Natural killer cell treated with Interleukin-12 subunit alpha and Interleukin-12 subunit beta and Interleukin-15 and Interleukin-18, amount 100 ng/mL, for 72 hours (primary cell): ENCODE measurements around the gene TMC2. TPM values are rescaled to one million over a fixed set of nuclear protein-coding genes. Genes with fewer than 3 reads are reported as not detected.

Source experiments
- ATAC-seq, 2 donors: fragments of 150-1000 bp; cut with Tn5 transposase in 1 of 2; sonication (Bioruptor Pico), chemical (Tn5 transposase) in 1 of 2; 2 replicates each; pipeline ENCODE4 v1.10.0; 2021
- DNase-seq: peaks from one replicate; pipeline ENCODE4 v3.0.0; 2022; ENCODE audit warnings: low spot score
- H3K27ac Mint-ChIP-seq, 2 donors: 1 replicate in 1 of 2; 2 replicates in 1 of 2; pipeline ENCODE4 v1.8.0; 2022; ENCODE audit warnings: mixed read lengths in 2 of 2, mild to moderate bottlenecking in 1 of 2, moderate library complexity in 1 of 2
- H3K27me3 Mint-ChIP-seq, 2 donors: 1 replicate in 1 of 2; 2 replicates in 1 of 2; pipeline ENCODE4 v1.8.0; 2022; ENCODE audit warnings: mixed read lengths in 2 of 2
- H3K36me3 Mint-ChIP-seq: one replicate; pipeline ENCODE4 v1.8.0; 2022; ENCODE audit warnings: mixed read lengths
- H3K4me1 Mint-ChIP-seq, 2 donors: 1 replicate in 1 of 2; 2 replicates in 1 of 2; pipeline ENCODE4 v1.8.0; 2022; ENCODE audit warnings: low read depth in 2 of 2, mixed read lengths in 2 of 2, mild to moderate bottlenecking in 1 of 2
- H3K4me3 Mint-ChIP-seq: one replicate; pipeline ENCODE4 v1.8.0; 2022; ENCODE audit warnings: mixed read lengths
- H3K9me3 Mint-ChIP-seq: 2 replicates; pipeline ENCODE4 v1.8.0; 2022; ENCODE audit warnings: mixed read lengths
- total RNA-seq, 2 donors: library from RNA; stranded (reverse); gene quantifications; one replicate each; pipeline ENCODE4 v1.2.3, GENCODE V29; 2022

TMC2 gene
- total RNA-seq, 2 donors from 2014 or later, result not detected

GRCh38 chr20:2537101-2537500 lies 728 bp downstream of the TMC2 start:
- ATAC-seq, result no peak
- DNase-seq, result no peak
- Mint-ChIP-seq H3K27ac (no peak overlapping the region), H3K4me3 (no peak overlapping the region), H3K27me3 (peaks cover 27 to 32% of the 10 kb centered on the region in 2 donors), H3K9me3 (no peaks in the 10 kb centered on the region), H3K36me3 (no peaks in the 10 kb centered on the region), H3K4me1 (no peaks in the 10 kb centered on the region)

DNA sequence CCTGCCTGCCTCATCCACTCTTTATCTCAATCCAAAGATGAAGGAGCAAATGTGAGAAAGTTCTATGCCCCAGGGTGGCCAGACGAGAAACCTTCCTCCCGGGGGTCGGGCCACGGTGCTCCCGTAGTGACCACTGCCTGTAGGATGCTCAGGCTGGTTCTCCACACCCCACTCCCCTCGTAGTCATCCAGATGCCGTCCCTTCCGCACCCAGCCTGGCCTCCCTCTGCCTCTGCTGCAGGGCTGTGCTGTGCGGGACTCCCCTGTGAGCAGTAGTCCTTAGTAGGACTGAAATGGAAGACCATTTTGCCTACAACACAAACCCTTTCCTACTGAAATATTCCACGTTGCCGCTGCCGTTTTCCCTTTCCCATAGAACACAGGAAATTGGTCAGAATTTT lies 2.0 kb downstream of the TMC2 start:
- DNase-seq, result no peak
- Mint-ChIP-seq H3K36me3 (no peaks in the 10 kb centered on the region), H3K4me3 (no peak overlapping the region), H3K27ac (peak overlapping the region in 1 of 2 donors; percentile 24), H3K4me1 (no peaks in the 10 kb centered on the region), H3K9me3 (no peaks in the 10 kb centered on the region), H3K27me3 (peaks cover 32 to 34% of the 10 kb centered on the region in 2 donors)
- ATAC-seq, result no peak

GRCh38 chr20:2538931-2539720 lies 2.8 kb downstream of the TMC2 start:
- H3K27me3 Mint-ChIP-seq, result peaks cover 34 to 37% of the 10 kb centered on the region in 2 donors
- no peak for ATAC-seq
- H3K27ac Mint-ChIP-seq, result no peak overlapping the region

GRCh38 chr20:2541940-2542339 lies 5.6 kb downstream of the TMC2 start:
- no peak overlapping the region for H3K27ac Mint-ChIP-seq
- H3K36me3 Mint-ChIP-seq, result no peaks in the 10 kb centered on the region
- ATAC-seq (no peak), DNase-seq (no peak)
- H3K27me3 Mint-ChIP-seq, result peaks cover 46 to 60% of the 10 kb centered on the region in 2 donors
- H3K9me3 Mint-ChIP-seq, result no peaks in the 10 kb centered on the region
- H3K4me3 Mint-ChIP-seq, result no peak overlapping the region
- H3K4me1 Mint-ChIP-seq, result no peaks in the 10 kb centered on the region

More at GRCh38 chr20:2538931-2539720, 2.8 kb downstream of the TMC2 start:
- no peaks in the 10 kb centered on the region for H3K9me3 Mint-ChIP-seq
- no peak overlapping the region for H3K4me3 Mint-ChIP-seq
- H3K4me1 Mint-ChIP-seq, result no peaks in the 10 kb centered on the region
- no peaks in the 10 kb centered on the region for H3K36me3 Mint-ChIP-seq
- no peak for DNase-seq

- H3K36me3 Mint-ChIP-seq, result no peaks in the 10 kb centered on the region
- no peak for DNase-seq
- no peak overlapping the region for H3K4me3 Mint-ChIP-seq
- H3K27ac Mint-ChIP-seq, result no peak overlapping the region
- H3K9me3 Mint-ChIP-seq, result no peaks in the 10 kb centered on the region
- no peak for ATAC-seq
- no peaks in the 10 kb centered on the region for H3K4me1 Mint-ChIP-seq
- H3K27me3 Mint-ChIP-seq, result peaks cover 46 to 60% of the 10 kb centered on the region in 2 donors
Observed at GRCh38 chr20:2542361-2542760, 6.0 kb downstream of the TMC2 start.

GRCh38 chr20:2544211-2544610 lies 7.8 kb downstream of the TMC2 start:
- Mint-ChIP-seq H3K9me3 (no peaks in the 10 kb centered on the region), H3K4me3 (no peak overlapping the region), H3K4me1 (no peaks in the 10 kb centered on the region), H3K27ac (no peak overlapping the region), H3K36me3 (no peaks in the 10 kb centered on the region), H3K27me3 (peaks cover 34 to 49% of the 10 kb centered on the region in 2 donors)
- ATAC-seq (no peak), DNase-seq (no peak)

- DNase-seq (no peak), ATAC-seq (no peak)
- H3K27me3 Mint-ChIP-seq, result peaks cover 36 to 49% of the 10 kb centered on the region in 2 donors
- H3K36me3 Mint-ChIP-seq, result no peaks in the 10 kb centered on the region
- H3K9me3 Mint-ChIP-seq, result no peaks in the 10 kb centered on the region
- H3K4me3 Mint-ChIP-seq, result no peak overlapping the region
- H3K4me1 Mint-ChIP-seq, result no peaks in the 10 kb centered on the region
- no peak overlapping the region for H3K27ac Mint-ChIP-seq
Observed at GRCh38 chr20:2545594-2545993, 9.2 kb downstream of the TMC2 start.

GRCh38 chr20:2557873-2558580 lies 21.7 kb downstream of the TMC2 start:
- peak overlapping the region; percentile 22 for H3K4me3 Mint-ChIP-seq
- ATAC-seq (no peak), DNase-seq (no peak)
- no peaks in the 10 kb centered on the region for H3K4me1 Mint-ChIP-seq
- no peaks in the 10 kb centered on the region for H3K36me3 Mint-ChIP-seq
- peaks cover 48 to 52% of the 10 kb centered on the region in 2 donors for H3K27me3 Mint-ChIP-seq
- H3K27ac Mint-ChIP-seq, result no peak overlapping the region
- H3K9me3 Mint-ChIP-seq, result no peaks in the 10 kb centered on the region

DNA sequence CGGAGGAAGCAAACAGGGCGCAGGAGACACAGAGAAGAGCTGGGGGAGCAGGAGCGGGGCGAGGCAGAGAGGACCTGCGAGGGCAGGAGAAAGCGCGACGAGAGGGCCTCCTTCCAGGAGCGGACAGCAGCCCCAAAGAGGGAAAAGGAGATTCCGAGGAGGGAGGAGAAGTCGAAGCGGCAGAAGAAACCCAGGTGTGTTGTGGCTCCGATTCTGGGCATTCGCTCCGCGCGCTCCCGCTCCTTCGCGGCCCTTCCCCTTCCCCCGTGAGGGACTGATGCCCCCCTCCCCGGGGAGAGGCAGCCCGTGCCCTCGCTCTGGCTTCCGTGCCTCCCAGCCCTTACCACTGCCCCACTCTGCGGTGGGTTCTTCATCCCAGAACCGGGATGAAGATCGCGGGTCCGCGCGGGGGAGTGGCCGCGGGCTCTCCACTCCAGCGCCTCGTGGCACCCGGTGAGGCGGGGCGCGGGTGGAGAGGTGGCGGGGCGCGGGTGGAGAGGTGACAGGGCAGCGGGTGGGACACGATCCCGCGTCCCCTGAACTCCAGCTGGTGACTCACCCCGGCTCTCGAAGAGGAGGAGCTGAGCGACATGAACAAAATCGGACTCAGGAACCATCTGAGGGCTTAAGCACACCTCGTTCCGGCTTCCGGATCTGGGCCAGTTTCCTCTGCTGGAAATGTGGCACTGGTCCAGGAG lies 22.4 kb downstream of the TMC2 start:
- Mint-ChIP-seq H3K27me3 (peaks cover 46 to 48% of the 10 kb centered on the region in 2 donors), H3K36me3 (no peaks in the 10 kb centered on the region)

DNA sequence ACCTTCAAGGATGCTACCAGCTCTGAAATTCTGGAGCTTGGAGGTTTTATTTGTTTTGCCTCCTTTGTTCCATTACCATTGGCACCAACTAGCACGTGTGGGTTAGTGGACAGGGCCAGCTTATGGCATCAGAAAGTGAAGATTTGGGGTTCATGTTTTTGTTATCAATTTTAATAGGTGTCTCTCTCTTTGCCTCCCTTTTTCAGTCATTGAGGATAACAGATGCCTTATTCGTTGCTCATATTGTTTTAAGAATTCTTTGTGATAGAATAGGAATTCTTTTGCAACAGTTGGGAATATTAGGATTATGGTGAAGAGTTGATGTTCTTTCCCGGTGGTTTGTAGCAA lies 22.9 kb downstream of the TMC2 start:
- no peaks in the 10 kb centered on the region for H3K4me1 Mint-ChIP-seq
- H3K27ac Mint-ChIP-seq, result no peak overlapping the region
- DNase-seq (no peak), ATAC-seq (no peak)
- H3K4me3 Mint-ChIP-seq, result no peak overlapping the region
- no peaks in the 10 kb centered on the region for H3K9me3 Mint-ChIP-seq
- no peaks in the 10 kb centered on the region for H3K36me3 Mint-ChIP-seq
- H3K27me3 Mint-ChIP-seq, result peaks cover 44 to 45% of the 10 kb centered on the region in 2 donors

More for the DNA sequence above, 22.4 kb downstream of the TMC2 start:
- H3K27ac Mint-ChIP-seq, result no peak overlapping the region
- H3K9me3 Mint-ChIP-seq, result no peaks in the 10 kb centered on the region
- peak in 1 of 2 donors; percentile 11 for ATAC-seq
- DNase-seq, result no peak
- H3K4me3 Mint-ChIP-seq, result no peak overlapping the region
- H3K4me1 Mint-ChIP-seq, result no peaks in the 10 kb centered on the region

- Mint-ChIP-seq H3K9me3 (no peaks in the 10 kb centered on the region), H3K4me3 (no peak overlapping the region), H3K4me1 (no peaks in the 10 kb centered on the region), H3K27me3 (peaks cover 41 to 42% of the 10 kb centered on the region in 2 donors), H3K27ac (no peak overlapping the region), H3K36me3 (no peaks in the 10 kb centered on the region)
- ATAC-seq, result no peak
- DNase-seq, result no peak
Observed at GRCh38 chr20:2559651-2560050, 23.3 kb downstream of the TMC2 start.

GRCh38 chr20:2563116-2563515 lies 26.7 kb downstream of the TMC2 start:
- no peak for DNase-seq
- Mint-ChIP-seq H3K27ac (no peak overlapping the region), H3K4me3 (no peak overlapping the region), H3K4me1 (no peaks in the 10 kb centered on the region), H3K27me3 (peaks cover 21 to 45% of the 10 kb centered on the region in 2 donors), H3K9me3 (no peaks in the 10 kb centered on the region), H3K36me3 (no peaks in the 10 kb centered on the region)
- no peak for ATAC-seq

GRCh38 chr20:2564406-2564805 lies 28.0 kb downstream of the TMC2 start:
- H3K4me1 Mint-ChIP-seq, result no peaks in the 10 kb centered on the region
- no peaks in the 10 kb centered on the region for H3K36me3 Mint-ChIP-seq
- H3K9me3 Mint-ChIP-seq, result no peaks in the 10 kb centered on the region
- H3K27me3 Mint-ChIP-seq, result peaks cover 24 to 52% of the 10 kb centered on the region in 2 donors
- no peak overlapping the region for H3K27ac Mint-ChIP-seq
- DNase-seq (no peak), ATAC-seq (no peak)
- H3K4me3 Mint-ChIP-seq, result no peak overlapping the region

DNA sequence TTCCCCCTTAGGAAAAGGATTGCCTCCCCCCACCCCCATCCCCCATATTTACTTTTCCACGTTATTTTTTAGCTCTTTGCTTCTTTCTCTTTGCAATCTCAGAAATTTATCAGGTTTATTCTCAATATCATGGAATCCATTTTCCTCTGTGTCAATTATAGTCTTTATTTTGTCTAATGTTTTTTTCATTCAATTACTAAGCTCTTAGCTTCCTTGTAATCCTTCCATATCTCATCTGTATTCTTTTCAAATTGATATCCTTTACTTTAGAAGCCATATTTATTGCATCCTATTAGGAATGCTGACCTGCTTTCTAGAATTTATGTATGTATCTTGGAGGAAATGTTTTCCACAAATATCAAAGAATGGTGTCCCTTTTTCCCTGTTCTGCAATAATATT lies 39.3 kb downstream of the TMC2 start:
- no peaks in the 10 kb centered on the region for H3K9me3 Mint-ChIP-seq
- no peak overlapping the region for H3K4me3 Mint-ChIP-seq
- ATAC-seq, result no peak
- peaks cover 13 to 44% of the 10 kb centered on the region in 2 donors for H3K27me3 Mint-ChIP-seq
- no peaks in the 10 kb centered on the region for H3K36me3 Mint-ChIP-seq
- no peak overlapping the region for H3K27ac Mint-ChIP-seq
- no peaks in the 10 kb centered on the region for H3K4me1 Mint-ChIP-seq
- DNase-seq, result no peak
